Keratinocyte (primary cell): Measurements from ENCODE around the gene POLR2J3. TPM values are rescaled to one million over a fixed set of nuclear protein-coding genes. Genes with fewer than 3 reads are reported as not detected.
"Not testable (repeated sequence)": the region's sequence is repeated elsewhere in the genome, so short reads cannot be mapped to it uniquely, and the experiment has no call there.

ENCODE experiments used
- DNase-seq: peaks from one replicate; pipeline ENCODE4 v3.0.0-alpha.2; 2011; ENCODE audit warnings: low read depth, missing footprints, low spot score
- FAIRE-seq: peaks from 2 replicates; lab custom pipeline; 2011; peaks lifted over from hg19 to GRCh38; lab: Jason Lieb, UNC
- H2AFZ ChIP-seq: 2 replicates; pipeline ENCODE4 v1.6.0; 2012; ENCODE audit warnings: low read length, control low read depth, inconsistent platforms; ENCODE audit not compliant: control insufficient read depth
- H3K27ac ChIP-seq: 2 replicates; pipeline ENCODE4 v1.5.1; 2011; ENCODE audit warnings: low read length; ENCODE audit not compliant: control insufficient read depth, insufficient read depth
- H3K27me3 ChIP-seq: 3 replicates; pipeline ENCODE4 v1.6.0; 2011; ENCODE audit warnings: low read length; ENCODE audit not compliant: control insufficient read depth, insufficient read depth; ENCODE audit errors: extremely low read depth
- H3K36me3 ChIP-seq, 2 experiments: 2 replicates in 1 of 2; 3 replicates in 1 of 2; pipeline ENCODE4 v1.5.1; 2011; ENCODE audit warnings: low read length in 2 of 2, mild to moderate bottlenecking in 1 of 2; ENCODE audit not compliant: control insufficient read depth in 2 of 2, insufficient read depth in 2 of 2; ENCODE audit errors: extremely low read depth in 1 of 2
- H3K4me1 ChIP-seq: 3 replicates; pipeline ENCODE4 v1.5.1; 2011; ENCODE audit warnings: low read length; ENCODE audit not compliant: control insufficient read depth, insufficient read depth; ENCODE audit errors: extremely low read depth
- H3K4me2 ChIP-seq: 3 replicates; pipeline ENCODE4 v1.6.0; 2011; ENCODE audit warnings: low read depth, low read length; ENCODE audit not compliant: control insufficient read depth, insufficient read depth; ENCODE audit errors: extremely low read depth
- H3K4me3 ChIP-seq, 3 experiments: fragments of 200-600 bp in 1 of 3; sonication (generic) in 1 of 3; 2 replicates in 2 of 3; 3 replicates in 1 of 3; pipeline ENCODE4 v1.5.1; 2011 to 2016; ENCODE audit warnings: low read length in 3 of 3, mild to moderate bottlenecking in 3 of 3, control low read depth in 2 of 3, inconsistent platforms in 1 of 3, low read depth in 1 of 3, mixed read lengths in 1 of 3, mixed run types in 1 of 3, moderate library complexity in 1 of 3; ENCODE audit not compliant: control insufficient read depth in 2 of 3, insufficient read depth in 2 of 3; ENCODE audit errors: extremely low read depth in 1 of 3
- H3K79me2 ChIP-seq: 2 replicates; pipeline ENCODE4 v1.6.0; 2012; ENCODE audit warnings: low read length; ENCODE audit not compliant: control insufficient read depth, insufficient read depth
- H3K9ac ChIP-seq: 3 replicates; pipeline ENCODE4 v1.6.0; 2011; ENCODE audit warnings: low read length; ENCODE audit not compliant: control insufficient read depth, insufficient read depth; ENCODE audit errors: extremely low read depth
- H3K9me1 ChIP-seq: 3 replicates; pipeline ENCODE4 v1.6.0; 2011; ENCODE audit warnings: low read length; ENCODE audit not compliant: control insufficient read depth, insufficient read depth; ENCODE audit errors: extremely low read depth
- H3K9me3 ChIP-seq: 2 replicates; pipeline ENCODE4 v1.5.1; 2012; ENCODE audit warnings: low read depth, low read length; ENCODE audit not compliant: control insufficient read depth
- H4K20me1 ChIP-seq: 3 replicates; pipeline ENCODE4 v1.6.0; 2011; ENCODE audit warnings: low read length; ENCODE audit not compliant: control insufficient read depth, insufficient read depth; ENCODE audit errors: extremely low read depth
- dilution Hi-C: fragments of 300-500 bp; cut with MboI; formaldehyde crosslinking; loops from one replicate; pipeline ENCODE4 v1.7.0; 2020; ENCODE audit warnings: low sequenced_read_pairs; ENCODE audit not compliant: extremely low pct_ligation_motif_present
- polyA plus RNA-seq, 5 experiments: library from polyadenylated mRNA; depleted of rRNA in 3 of 5; stranded (reverse) in 3 of 5; stranded (forward) in 1 of 5; unstranded in 1 of 5; fragments of >200 nt; gene quantifications; 1 replicate in 1 of 5; 2 replicates in 3 of 5; 3 replicates in 1 of 5; pipeline versions ENCODE4 v1.2.1 to v1.2.3, GENCODE V29; 2011 to 2012; ENCODE audit warnings: missing spikeins in 2 of 5, low read depth in 1 of 5, low replicate concordance in 1 of 5

Gene POLR2J3
- polyA plus RNA-seq, 1 donor (not counting 4 experiments of a cell fraction or from before 2014, with no cell fraction given) = 93.6 TPM

- dilution Hi-C loops, H3K27ac ChIP-seq, H3K9ac ChIP-seq, H4K20me1 ChIP-seq, H3K36me3 ChIP-seq, H3K9me1 ChIP-seq, H3K79me2 ChIP-seq, DNase-seq, H3K4me3 ChIP-seq, FAIRE-seq, H3K9me3 ChIP-seq, H3K4me2 ChIP-seq, H2AFZ ChIP-seq, H3K27me3 ChIP-seq, H3K4me1 ChIP-seq: not testable (repeated sequence)
These were observed 27.1 kb downstream of the POLR2J3 start for GRCh38 chr7:102545288-102545687.

DNA sequence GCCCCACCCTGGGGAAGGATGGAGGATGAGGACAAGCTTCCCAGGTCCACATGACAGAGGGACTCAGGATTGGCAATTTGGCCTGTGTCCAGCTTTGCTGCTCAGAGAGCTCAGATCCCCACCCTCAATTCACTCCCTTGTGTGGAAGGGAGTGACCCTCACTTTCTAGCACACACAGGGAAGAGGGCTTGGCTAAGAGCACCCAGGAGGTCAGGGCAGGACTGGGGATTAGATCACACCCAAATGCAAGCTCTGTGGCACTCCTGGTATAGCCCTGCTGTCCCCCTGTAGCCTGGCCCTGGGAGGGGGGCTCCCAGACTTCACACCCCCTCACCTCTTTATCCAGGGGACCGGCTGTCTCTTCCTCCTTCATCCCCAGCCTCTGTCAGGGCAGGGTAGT is 28.0 kb downstream of the POLR2J3 start:
- H3K79me2 ChIP-seq, H3K36me3 ChIP-seq, H3K4me2 ChIP-seq, H3K9ac ChIP-seq, dilution Hi-C loops, H3K27me3 ChIP-seq, FAIRE-seq, H3K4me1 ChIP-seq, H2AFZ ChIP-seq, H4K20me1 ChIP-seq, H3K27ac ChIP-seq, H3K9me1 ChIP-seq, H3K9me3 ChIP-seq, DNase-seq, H3K4me3 ChIP-seq: not testable (repeated sequence)

GRCh38 chr7:102543596-102543995 is 28.8 kb downstream of the POLR2J3 start, which contains the start of gene UPK3BL2:
TSS of gene UPK3BL2 (minus strand) at chr7:102543696. CDS start at chr7:102543636, 60 bp downstream.
- H3K9ac ChIP-seq, FAIRE-seq, H3K4me1 ChIP-seq, H3K36me3 ChIP-seq, H3K9me3 ChIP-seq, H3K4me3 ChIP-seq, DNase-seq, H3K4me2 ChIP-seq, H3K9me1 ChIP-seq, dilution Hi-C loops, H3K27ac ChIP-seq, H3K79me2 ChIP-seq, H4K20me1 ChIP-seq, H3K27me3 ChIP-seq, H2AFZ ChIP-seq: not testable (repeated sequence)

- H2AFZ ChIP-seq, H3K9me3 ChIP-seq, FAIRE-seq, H3K27me3 ChIP-seq, H3K4me3 ChIP-seq, H3K9ac ChIP-seq, H3K4me1 ChIP-seq, H3K4me2 ChIP-seq, H3K27ac ChIP-seq, DNase-seq, H4K20me1 ChIP-seq, H3K9me1 ChIP-seq, dilution Hi-C loops, H3K79me2 ChIP-seq, H3K36me3 ChIP-seq: not testable (repeated sequence)
These were observed 29.6 kb downstream of the POLR2J3 start for GRCh38 chr7:102542771-102543170.

DNA sequence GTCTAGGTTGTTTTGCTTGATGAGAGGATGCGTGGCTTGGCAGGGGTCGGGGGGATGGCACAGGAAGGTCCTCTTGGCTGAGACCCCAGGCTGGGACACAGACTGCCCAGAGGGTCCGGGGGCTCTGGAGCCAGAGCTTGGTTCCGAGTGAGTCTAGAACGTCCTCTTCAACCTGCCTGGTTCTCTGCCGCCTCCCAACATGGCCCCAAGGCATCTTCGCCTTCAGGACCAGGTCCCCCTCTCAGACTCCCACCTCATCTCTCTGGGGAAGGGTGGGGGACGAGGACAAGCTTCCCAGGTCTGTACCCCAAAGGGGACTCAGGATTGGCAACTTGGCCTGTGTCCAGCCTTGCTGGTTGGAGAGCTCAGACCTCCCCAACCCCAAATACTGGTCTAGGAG is 30.3 kb downstream of the POLR2J3 start:
- H3K27me3 ChIP-seq, H3K36me3 ChIP-seq, H4K20me1 ChIP-seq, H3K9ac ChIP-seq, H3K4me3 ChIP-seq, FAIRE-seq, DNase-seq, dilution Hi-C loops, H3K9me1 ChIP-seq, H3K4me1 ChIP-seq, H3K9me3 ChIP-seq, H3K79me2 ChIP-seq, H3K4me2 ChIP-seq, H3K27ac ChIP-seq, H2AFZ ChIP-seq: not testable (repeated sequence)
